ENCODE data around the gene FANCC. TPM values are rescaled to one million over a fixed set of nuclear protein-coding genes. Genes with fewer than 3 reads are reported as not detected.

Gene FANCC
- total RNA-seq, 1 experiment from 2014 or later: 14.5 TPM

DNA sequence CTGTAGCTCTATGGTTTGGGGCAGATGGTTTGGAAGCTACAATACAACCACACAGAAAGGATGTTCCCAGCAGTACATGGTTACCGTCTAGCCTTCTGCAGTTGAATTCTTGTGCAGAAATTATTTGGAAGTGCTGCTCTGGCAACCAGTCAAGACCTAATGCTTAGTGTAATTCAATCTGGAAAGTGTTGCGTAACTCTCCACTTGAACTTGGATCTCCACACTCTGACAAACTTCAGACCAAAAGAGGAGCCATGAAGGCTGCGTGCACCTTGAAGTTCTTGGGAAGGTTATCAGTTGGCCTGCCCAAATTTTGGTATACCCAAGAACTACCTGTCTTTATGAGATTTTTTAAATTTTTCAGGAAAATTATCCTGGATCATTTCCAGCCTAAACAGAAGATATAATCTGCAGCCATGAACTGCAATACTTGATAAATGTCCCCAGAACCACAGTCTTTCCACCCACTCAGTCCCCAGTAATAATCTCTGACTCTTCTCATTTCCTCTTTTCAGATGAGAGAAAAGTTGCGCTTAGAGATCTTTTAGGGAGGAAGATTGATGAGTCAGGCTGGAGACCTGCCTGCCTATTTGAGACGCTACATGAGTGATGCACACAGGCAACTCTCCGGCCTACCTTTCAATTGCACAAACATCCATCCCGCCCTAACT lies 159.9 kb downstream of the FANCC start:
- no peak overlapping the region for H3K27ac Mint-ChIP-seq (ENCODE audit: unreplicated experiment)
- CTCF ChIA-PET: no interaction called here
- H3K36me3 Mint-ChIP-seq (ENCODE audit: insufficient read depth, unreplicated experiment): no peaks in the 10 kb centered on the region
- no peaks in the 10 kb centered on the region for H3K9me3 Mint-ChIP-seq (ENCODE audit: low read depth, unreplicated experiment)
- BruUV-seq (replicated peaks): no TSS peak
- DNase-seq: no peak
- intact Hi-C loops (cut with micrococcal nuclease; ENCODE audit: unreplicated experiment): no loop called here
- no peaks in the 10 kb centered on the region for H3K27me3 Mint-ChIP-seq (ENCODE audit: unreplicated experiment)
- TF ChIP-seq, protein P1, sequence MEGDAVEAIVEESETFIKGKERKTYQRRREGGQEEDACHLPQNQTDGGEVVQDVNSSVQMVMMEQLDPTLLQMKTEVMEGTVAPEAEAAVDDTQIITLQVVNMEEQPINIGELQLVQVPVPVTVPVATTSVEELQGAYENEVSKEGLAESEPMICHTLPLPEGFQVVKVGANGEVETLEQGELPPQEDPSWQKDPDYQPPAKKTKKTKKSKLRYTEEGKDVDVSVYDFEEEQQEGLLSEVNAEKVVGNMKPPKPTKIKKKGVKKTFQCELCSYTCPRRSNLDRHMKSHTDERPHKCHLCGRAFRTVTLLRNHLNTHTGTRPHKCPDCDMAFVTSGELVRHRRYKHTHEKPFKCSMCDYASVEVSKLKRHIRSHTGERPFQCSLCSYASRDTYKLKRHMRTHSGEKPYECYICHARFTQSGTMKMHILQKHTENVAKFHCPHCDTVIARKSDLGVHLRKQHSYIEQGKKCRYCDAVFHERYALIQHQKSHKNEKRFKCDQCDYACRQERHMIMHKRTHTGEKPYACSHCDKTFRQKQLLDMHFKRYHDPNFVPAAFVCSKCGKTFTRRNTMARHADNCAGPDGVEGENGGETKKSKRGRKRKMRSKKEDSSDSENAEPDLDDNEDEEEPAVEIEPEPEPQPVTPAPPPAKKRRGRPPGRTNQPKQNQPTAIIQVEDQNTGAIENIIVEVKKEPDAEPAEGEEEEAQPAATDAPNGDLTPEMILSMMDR (IDR thresholded peaks at IDR 0.05; ENCODE audit: unreplicated experiment): no peak
- no peaks in the 10 kb centered on the region for H3K4me1 Mint-ChIP-seq (ENCODE audit: low read depth, unreplicated experiment)
- no peak overlapping the region for H3K4me3 Mint-ChIP-seq (ENCODE audit: low read depth, unreplicated experiment)

- no peak overlapping the region for H3K27ac Mint-ChIP-seq (ENCODE audit: unreplicated experiment)
- BruUV-seq (replicated peaks): no TSS peak
- no peaks in the 10 kb centered on the region for H3K27me3 Mint-ChIP-seq (ENCODE audit: unreplicated experiment)
- TF ChIP-seq, protein P1 (IDR thresholded peaks at IDR 0.05; ENCODE audit: unreplicated experiment): no peak
- no peak for DNase-seq
- H3K4me1 Mint-ChIP-seq (ENCODE audit: low read depth, unreplicated experiment): no peaks in the 10 kb centered on the region
- H3K36me3 Mint-ChIP-seq (ENCODE audit: insufficient read depth, unreplicated experiment): no peaks in the 10 kb centered on the region
- intact Hi-C loops (cut with micrococcal nuclease; ENCODE audit: unreplicated experiment): no loop called here
- no peaks in the 10 kb centered on the region for H3K9me3 Mint-ChIP-seq (ENCODE audit: low read depth, unreplicated experiment)
- no peak overlapping the region for H3K4me3 Mint-ChIP-seq (ENCODE audit: low read depth, unreplicated experiment)
- CTCF ChIA-PET: no interaction called here
These were observed 161.4 kb downstream of the FANCC start for GRCh38 chr9:95156074-95156473.

GRCh38 chr9:95155220-95155619 lies 162.3 kb downstream of the FANCC start:
- H3K27me3 Mint-ChIP-seq (ENCODE audit: unreplicated experiment): no peaks in the 10 kb centered on the region
- H3K36me3 Mint-ChIP-seq (ENCODE audit: insufficient read depth, unreplicated experiment): no peaks in the 10 kb centered on the region
- TF ChIP-seq, protein P1 (IDR thresholded peaks at IDR 0.05; ENCODE audit: unreplicated experiment): no peak
- BruUV-seq (replicated peaks): no TSS peak
- no peak overlapping the region for H3K27ac Mint-ChIP-seq (ENCODE audit: unreplicated experiment)
- no peaks in the 10 kb centered on the region for H3K4me1 Mint-ChIP-seq (ENCODE audit: low read depth, unreplicated experiment)
- no peak overlapping the region for H3K4me3 Mint-ChIP-seq (ENCODE audit: low read depth, unreplicated experiment)
- CTCF ChIA-PET: no interaction called here
- no peaks in the 10 kb centered on the region for H3K9me3 Mint-ChIP-seq (ENCODE audit: low read depth, unreplicated experiment)
- DNase-seq: no peak
- intact Hi-C loops (cut with micrococcal nuclease; ENCODE audit: unreplicated experiment): no loop called here

DNA sequence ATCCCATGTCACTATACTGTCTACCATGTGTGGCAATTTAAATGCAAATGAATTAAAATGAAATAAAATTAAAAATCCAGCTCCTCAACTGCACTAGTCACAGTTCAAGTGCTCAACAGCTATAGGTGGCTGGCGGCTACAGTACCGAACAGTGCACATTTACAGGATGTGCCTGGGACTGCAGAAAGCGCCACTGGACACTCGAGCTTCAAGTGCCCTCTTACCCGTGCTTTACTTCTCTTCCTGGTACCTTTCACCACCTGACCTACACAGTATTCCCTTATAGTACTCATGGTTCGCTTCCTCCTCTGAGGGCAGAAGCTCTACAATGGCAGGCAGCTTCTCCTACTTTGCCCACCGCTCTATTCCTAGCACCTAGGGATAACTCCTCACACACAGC lies 166.6 kb downstream of the FANCC start:
- CTCF ChIA-PET: no interaction called here
- H3K27ac Mint-ChIP-seq (ENCODE audit: unreplicated experiment): no peak overlapping the region
- intact Hi-C loops (cut with micrococcal nuclease; ENCODE audit: unreplicated experiment): no loop called here

More for the DNA sequence above, 166.6 kb downstream of the FANCC start:
- Mint-ChIP-seq H3K27me3 (ENCODE audit: unreplicated experiment) (no peaks in the 10 kb centered on the region), H3K36me3 (ENCODE audit: insufficient read depth, unreplicated experiment) (no peaks in the 10 kb centered on the region), H3K4me3 (ENCODE audit: low read depth, unreplicated experiment) (no peak overlapping the region), H3K9me3 (ENCODE audit: low read depth, unreplicated experiment) (no peaks in the 10 kb centered on the region), H3K4me1 (ENCODE audit: low read depth, unreplicated experiment) (no peaks in the 10 kb centered on the region)
- BruUV-seq (replicated peaks): no TSS peak
- no peak for DNase-seq
- TF ChIP-seq, protein P1 (IDR thresholded peaks at IDR 0.05; ENCODE audit: unreplicated experiment): no peak
